Kidney (tissue), 14 donors: Measurements from ENCODE around the gene WWOX. TPM values are rescaled to one million over a fixed set of nuclear protein-coding genes. Genes with fewer than 3 reads are reported as not detected.

Experiments
- DNase-seq, 5 donors: peaks; one replicate each; pipeline ENCODE4 v3.0.0-alpha.2; 2013 to 2020
- FAIRE-seq: peaks from 2 replicates; lab custom pipeline; 2012; peaks lifted over from hg19 to GRCh38; lab: Jason Lieb, UNC
- H3K27ac ChIP-seq, 2 donors: one replicate each; pipeline ENCODE4 v1.7.0; 2013; ENCODE audit warnings: low read depth in 2 of 2, low read length in 2 of 2, inconsistent platforms in 1 of 2
- H3K27me3 ChIP-seq: one replicate; pipeline ENCODE4 v1.7.1; 2013; ENCODE audit warnings: low read length, inconsistent platforms; ENCODE audit not compliant: control insufficient read depth, insufficient read depth
- H3K36me3 ChIP-seq, 3 donors: one replicate each; pipeline versions ENCODE4 v1.7.0 to v1.7.1; 2013; ENCODE audit warnings: low read length in 3 of 3, control low read depth in 1 of 3, inconsistent platforms in 1 of 3; ENCODE audit not compliant: insufficient read depth in 3 of 3, control insufficient read depth in 2 of 3
- H3K4me1 ChIP-seq, 3 donors: one replicate each; pipeline versions ENCODE4 v1.7.0 to v1.7.1; 2013; ENCODE audit warnings: low read length in 3 of 3, inconsistent platforms in 1 of 3, low read depth in 1 of 3; ENCODE audit not compliant: control insufficient read depth in 2 of 3, insufficient read depth in 2 of 3
- H3K4me3 ChIP-seq, 3 donors: one replicate each; pipeline versions ENCODE4 v1.7.0 to v1.8.1; 2013; ENCODE audit warnings: low read length in 3 of 3, control low read depth in 1 of 3, inconsistent platforms in 1 of 3
- H3K9ac ChIP-seq, 3 donors: one replicate each; pipeline versions ENCODE4 v1.7.0 to v1.7.1; 2013; ENCODE audit warnings: low read length in 3 of 3, control low read depth in 1 of 3, inconsistent platforms in 1 of 3
- H3K9me3 ChIP-seq, 3 donors: one replicate each; pipeline versions ENCODE4 v1.7.0 to v1.7.1; 2013; ENCODE audit warnings: low read length in 3 of 3, control low read depth in 1 of 3, inconsistent platforms in 1 of 3; ENCODE audit not compliant: control insufficient read depth in 2 of 3, insufficient read depth in 1 of 3
- intact Hi-C: fragments of 100-400 bp; cut with DNase I; formaldehyde crosslinking; loops from one replicate; pipeline ENCODE4 v1.11.1; 2022
- polyA plus RNA-seq: library from polyadenylated mRNA; stranded (reverse); fragments of 350-450 nt; fragmentation: Illumina TruSeq; extraction: RNeasy Lipid Tissue Mini Kit (QIAGEN cat#74804); gene quantifications from one replicate; pipeline ENCODE4 v1.2.3, GENCODE V29; 2014; ENCODE audit warnings: low read depth, low replicate concordance; ENCODE audit not compliant: insufficient read depth
- total RNA-seq: library from RNA; stranded (reverse); fragmentation: NEBNext Ultra II Directional; extraction: Animal tissue kit (Norgen Biotek cat#: 25700); gene quantifications from one replicate; pipeline ENCODE4 v1.2.1, GENCODE V29; 2021
- TF ChIP-seq, protein P1 (sequence below): IDR thresholded peaks from 3 replicates; pipeline ENCODE4 v1.5.1; 2012; ENCODE audit warnings: mild to moderate bottlenecking, moderate library complexity, borderline replicate concordance; ENCODE audit not compliant: insufficient read depth; ENCODE audit errors: extremely low read depth
- donor health status: control.
- donor health status: control.
- donor health status: control.
- donor health status: control.
- donor health status: control.
- donor health status: DM: yes; HTN: yes; CAD: no.
- donor health status: Normal renal cell carcinoma (clear cell type).

Gene WWOX
- total and polyA plus RNA-seq, 2 donors from 2014 or later, result 22.5 to 30.3 TPM

DNA sequence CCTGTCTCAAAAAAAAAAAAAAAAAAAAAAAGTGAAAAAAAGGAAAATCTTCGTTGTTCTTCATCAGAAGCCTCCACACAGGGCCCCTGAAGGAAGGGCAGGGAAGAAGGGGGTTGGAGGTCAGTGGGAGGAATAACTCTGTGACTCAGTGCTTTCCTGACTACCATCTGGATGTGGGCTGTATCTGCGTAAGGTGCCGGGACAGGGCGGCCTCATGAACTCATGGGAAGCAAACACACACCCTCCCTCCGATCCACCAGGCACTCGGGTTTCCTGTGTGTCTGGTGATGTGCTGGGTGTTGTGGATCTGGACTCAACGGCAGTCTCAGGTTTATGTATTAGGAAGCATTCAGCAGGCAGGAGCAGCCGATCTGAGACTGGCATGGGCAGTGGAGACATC, 691.6 kb downstream of the WWOX start:
- no peaks in the 10 kb centered on the region for H3K9me3 ChIP-seq
- DNase-seq (no peak), FAIRE-seq (no peak)
- TF ChIP-seq, protein P1, sequence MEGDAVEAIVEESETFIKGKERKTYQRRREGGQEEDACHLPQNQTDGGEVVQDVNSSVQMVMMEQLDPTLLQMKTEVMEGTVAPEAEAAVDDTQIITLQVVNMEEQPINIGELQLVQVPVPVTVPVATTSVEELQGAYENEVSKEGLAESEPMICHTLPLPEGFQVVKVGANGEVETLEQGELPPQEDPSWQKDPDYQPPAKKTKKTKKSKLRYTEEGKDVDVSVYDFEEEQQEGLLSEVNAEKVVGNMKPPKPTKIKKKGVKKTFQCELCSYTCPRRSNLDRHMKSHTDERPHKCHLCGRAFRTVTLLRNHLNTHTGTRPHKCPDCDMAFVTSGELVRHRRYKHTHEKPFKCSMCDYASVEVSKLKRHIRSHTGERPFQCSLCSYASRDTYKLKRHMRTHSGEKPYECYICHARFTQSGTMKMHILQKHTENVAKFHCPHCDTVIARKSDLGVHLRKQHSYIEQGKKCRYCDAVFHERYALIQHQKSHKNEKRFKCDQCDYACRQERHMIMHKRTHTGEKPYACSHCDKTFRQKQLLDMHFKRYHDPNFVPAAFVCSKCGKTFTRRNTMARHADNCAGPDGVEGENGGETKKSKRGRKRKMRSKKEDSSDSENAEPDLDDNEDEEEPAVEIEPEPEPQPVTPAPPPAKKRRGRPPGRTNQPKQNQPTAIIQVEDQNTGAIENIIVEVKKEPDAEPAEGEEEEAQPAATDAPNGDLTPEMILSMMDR, result no peak
- no peaks in the 10 kb centered on the region for H3K4me1 ChIP-seq
- intact Hi-C loops, result no loop called here
- H3K36me3 ChIP-seq, result no peaks in the 10 kb centered on the region
- H3K27ac ChIP-seq, result no peak overlapping the region
- no peaks in the 10 kb centered on the region for H3K27me3 ChIP-seq
- no peak overlapping the region for H3K9ac ChIP-seq
- no peak overlapping the region for H3K4me3 ChIP-seq

GRCh38 chr16:78791926-78792325, 692.5 kb downstream of the WWOX start:
- intact Hi-C loops, result no loop called here
- Histone ChIP-seq H3K9ac (no peak overlapping the region), H3K9me3 (no peaks in the 10 kb centered on the region), H3K27me3 (no peaks in the 10 kb centered on the region), H3K36me3 (no peaks in the 10 kb centered on the region), H3K4me3 (no peak overlapping the region), H3K27ac (no peak overlapping the region), H3K4me1 (no peaks in the 10 kb centered on the region)
- TF ChIP-seq, protein P1, result no peak
- FAIRE-seq (no peak), DNase-seq (no peak)

DNA sequence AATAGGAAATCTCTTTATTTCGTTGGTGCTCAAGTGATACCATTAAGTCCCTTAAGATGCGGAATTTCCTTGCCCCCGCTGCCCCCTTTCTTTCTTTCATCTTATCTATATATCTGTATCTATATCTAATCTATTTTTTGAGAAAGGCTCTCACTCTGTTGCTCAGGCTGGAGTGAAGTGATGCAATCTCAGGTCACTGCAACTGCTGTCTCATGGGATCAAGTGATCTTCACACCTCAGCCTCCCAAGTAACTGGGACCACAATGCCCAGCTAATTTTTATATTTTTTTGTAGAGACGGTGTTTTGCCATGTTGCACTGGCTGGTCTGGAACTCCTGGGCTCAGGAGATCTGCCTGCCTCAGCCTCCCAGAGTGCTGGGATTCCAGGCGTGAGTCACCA, 693.5 kb downstream of the WWOX start:
- FAIRE-seq (no peak), DNase-seq (no peak)
- H3K9ac ChIP-seq, result no peak overlapping the region
- H3K9me3 ChIP-seq, result no peaks in the 10 kb centered on the region
- H3K36me3 ChIP-seq, result no peaks in the 10 kb centered on the region
- H3K4me3 ChIP-seq, result no peak overlapping the region
- intact Hi-C loops, result no loop called here
- no peak overlapping the region for H3K27ac ChIP-seq
- no peaks in the 10 kb centered on the region for H3K4me1 ChIP-seq
- TF ChIP-seq, protein P1, result no peak
- no peaks in the 10 kb centered on the region for H3K27me3 ChIP-seq

DNA sequence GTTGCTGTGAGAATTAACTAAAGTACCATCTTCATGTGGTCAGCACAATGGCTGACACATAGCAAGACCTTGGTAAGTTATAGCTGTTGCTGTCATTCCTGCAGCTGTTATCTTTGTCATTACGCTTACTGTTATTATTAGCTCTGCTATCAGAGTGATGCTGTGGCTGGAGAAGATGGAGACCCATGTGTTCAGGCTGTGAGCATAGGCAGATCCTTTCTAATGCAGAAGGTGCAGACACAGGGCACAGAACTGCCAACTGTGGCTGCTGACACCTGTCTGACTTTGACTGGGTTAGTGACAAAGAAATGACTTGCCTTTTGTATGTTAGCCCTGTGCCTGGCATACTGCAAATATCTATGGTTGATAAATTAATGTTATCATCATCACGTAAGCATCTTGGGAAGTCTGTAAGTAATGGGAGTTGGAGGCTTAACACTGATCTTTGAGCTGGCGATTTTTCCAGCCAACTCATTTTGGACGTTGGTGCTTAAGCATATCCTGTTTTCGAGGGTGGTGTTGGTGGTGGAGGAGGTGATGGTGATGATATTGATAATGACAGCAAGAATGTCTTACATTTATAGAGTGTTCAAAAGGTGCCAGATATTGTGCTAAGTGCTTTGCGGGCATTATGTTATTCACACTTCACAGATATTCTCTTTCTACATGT, 695.3 kb downstream of the WWOX start:
- H3K4me3 ChIP-seq, result no peak overlapping the region
- H3K36me3 ChIP-seq, result no peaks in the 10 kb centered on the region
- H3K9ac ChIP-seq, result no peak overlapping the region
- FAIRE-seq, result no peak
- DNase-seq, result no peak
- intact Hi-C loops, result no loop called here
- TF ChIP-seq, protein P1, result no peak
- no peak overlapping the region for H3K27ac ChIP-seq
- H3K4me1 ChIP-seq, result no peaks in the 10 kb centered on the region
- H3K9me3 ChIP-seq, result no peaks in the 10 kb centered on the region
- no peaks in the 10 kb centered on the region for H3K27me3 ChIP-seq
